HG03442 (cell line): ENCODE data around the gene PMF1.
"Not testable (repeated sequence)": the region's sequence is repeated elsewhere in the genome, so short reads cannot be mapped to it uniquely, and the experiment has no call there.

ENCODE experiments used
- ATAC-seq: cut with Tn5 transposase; IDR thresholded peaks from one replicate; pipeline ENCODE4 v1.9.1; 2021; ENCODE audit warnings: mild to moderate bottlenecking, moderate library complexity; ENCODE audit not compliant: unreplicated experiment

The PMF1 gene, protein sequence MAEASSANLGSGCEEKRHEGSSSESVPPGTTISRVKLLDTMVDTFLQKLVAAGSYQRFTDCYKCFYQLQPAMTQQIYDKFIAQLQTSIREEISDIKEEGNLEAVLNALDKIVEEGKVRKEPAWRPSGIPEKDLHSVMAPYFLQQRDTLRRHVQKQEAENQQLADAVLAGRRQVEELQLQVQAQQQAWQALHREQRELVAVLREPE

DNA sequence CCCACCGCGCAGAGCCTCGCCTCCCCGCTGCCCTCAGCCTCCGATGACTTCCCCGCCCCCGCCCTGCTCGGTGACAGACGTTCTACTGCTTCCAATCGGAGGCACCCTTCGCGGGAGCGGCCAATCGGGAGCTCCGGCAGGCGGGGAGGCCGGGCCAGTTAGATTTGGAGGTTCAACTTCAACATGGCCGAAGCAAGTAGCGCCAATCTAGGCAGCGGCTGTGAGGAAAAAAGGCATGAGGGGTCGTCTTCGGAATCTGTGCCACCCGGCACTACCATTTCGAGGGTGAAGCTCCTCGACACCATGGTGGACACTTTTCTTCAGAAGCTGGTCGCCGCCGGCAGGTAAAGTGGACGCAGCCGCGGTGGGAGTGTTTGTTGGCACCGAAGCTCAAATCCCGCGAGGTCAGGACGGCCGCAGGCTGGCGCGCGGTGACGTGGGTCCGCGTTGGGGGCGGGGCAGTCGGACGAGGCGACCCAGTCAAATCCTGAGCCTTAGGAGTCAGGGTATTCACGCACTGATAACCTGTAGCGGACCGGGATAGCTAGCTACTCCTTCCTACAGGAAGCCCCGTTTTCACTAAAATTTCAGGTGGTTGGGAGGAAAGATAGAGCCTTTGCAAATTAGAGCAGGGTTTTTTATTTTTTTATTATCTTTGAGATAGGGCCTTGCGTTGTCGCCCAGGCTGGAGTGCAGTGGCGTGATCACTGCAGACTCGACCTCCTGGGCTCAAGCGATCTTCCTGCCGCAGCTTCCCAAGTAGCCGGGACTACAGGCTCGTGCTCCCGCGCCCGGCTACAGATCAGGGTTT is at the start of gene PMF1:
Gene PMF1, plus strand, starts transcription at position 175 of the 811 bp plus-strand sequence. Its CDS starts 9 bp downstream, at position 184.
- ATAC-seq, result peak; percentile 88

DNA sequence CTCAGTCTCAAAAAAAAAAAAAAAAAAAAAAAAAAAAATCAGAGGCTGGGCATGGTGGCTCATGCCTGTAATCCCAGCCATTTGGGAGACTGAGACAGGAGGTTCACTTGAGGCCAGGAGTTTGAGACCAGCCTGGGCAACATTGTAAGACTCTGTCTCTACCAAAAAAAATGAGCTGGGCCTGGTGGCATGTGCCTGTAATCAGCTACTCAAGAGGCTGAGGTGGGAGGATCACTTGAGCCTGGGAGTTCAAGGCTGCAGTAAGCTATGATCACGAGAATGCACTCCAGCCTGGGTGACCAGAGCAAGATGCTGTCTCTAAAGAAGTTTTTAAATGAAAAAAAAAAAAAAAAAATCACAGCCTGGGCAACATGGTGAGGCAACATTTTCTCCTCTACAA is 49.1 kb upstream of the PMF1 start:
- no peak for ATAC-seq

GRCh38 chr1:156164125-156164831 is 48.5 kb upstream of the PMF1 start:
- no peak for ATAC-seq

GRCh38 chr1:156165083-156165482 is 47.7 kb upstream of the PMF1 start:
- no peak for ATAC-seq

- ATAC-seq, result no peak
These were observed 45.3 kb upstream of the PMF1 start for GRCh38 chr1:156167536-156167935.

DNA sequence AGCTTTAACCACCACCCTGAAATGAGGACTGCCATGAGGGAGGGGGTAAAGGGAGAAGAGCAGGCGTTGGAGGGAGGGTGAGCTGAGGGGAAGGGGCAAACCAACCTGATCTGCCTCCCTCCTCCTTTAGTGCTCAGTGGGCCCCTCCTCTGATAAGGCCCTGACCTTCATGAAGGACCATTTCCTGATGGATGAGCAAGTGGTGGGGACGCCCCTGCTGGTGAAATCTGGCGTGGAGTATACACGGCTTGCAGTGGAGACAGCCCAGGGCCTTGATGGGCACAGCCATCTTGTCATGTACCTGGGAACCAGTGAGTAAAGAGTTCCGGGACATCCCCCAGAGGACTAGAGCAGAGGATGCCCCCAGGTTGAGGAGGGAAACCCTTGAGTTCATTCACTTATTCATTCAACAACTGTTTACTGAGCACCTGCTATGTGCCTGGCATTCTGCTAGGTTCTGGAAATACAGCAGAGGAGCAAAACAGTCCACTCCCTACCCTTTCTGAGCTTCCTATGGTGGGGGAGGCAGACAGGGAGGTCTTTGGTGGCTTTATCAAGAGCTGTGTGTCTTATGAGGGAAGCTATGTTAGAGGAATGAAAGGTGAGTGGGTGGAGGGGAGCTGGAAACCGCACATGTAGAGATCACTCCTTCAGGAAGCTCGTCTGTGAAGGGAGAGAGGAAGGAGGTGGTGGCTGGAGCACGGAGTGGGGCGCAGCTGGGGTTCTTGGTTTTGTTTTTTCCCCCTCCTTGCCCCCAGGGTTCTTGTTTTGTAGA is 39.9 kb upstream of the PMF1 start:
- ATAC-seq, result no peak

DNA sequence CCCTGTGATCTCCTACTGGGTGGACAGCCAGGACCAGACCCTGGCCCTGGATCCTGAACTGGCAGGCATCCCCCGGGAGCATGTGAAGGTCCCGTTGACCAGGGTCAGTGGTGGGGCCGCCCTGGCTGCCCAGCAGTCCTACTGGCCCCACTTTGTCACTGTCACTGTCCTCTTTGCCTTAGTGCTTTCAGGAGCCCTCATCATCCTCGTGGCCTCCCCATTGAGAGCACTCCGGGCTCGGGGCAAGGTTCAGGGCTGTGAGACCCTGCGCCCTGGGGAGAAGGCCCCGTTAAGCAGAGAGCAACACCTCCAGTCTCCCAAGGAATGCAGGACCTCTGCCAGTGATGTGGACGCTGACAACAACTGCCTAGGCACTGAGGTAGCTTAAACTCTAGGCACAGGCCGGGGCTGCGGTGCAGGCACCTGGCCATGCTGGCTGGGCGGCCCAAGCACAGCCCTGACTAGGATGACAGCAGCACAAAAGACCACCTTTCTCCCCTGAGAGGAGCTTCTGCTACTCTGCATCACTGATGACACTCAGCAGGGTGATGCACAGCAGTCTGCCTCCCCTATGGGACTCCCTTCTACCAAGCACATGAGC is 36.1 kb upstream of the PMF1 start:
- ATAC-seq, result no peak

DNA sequence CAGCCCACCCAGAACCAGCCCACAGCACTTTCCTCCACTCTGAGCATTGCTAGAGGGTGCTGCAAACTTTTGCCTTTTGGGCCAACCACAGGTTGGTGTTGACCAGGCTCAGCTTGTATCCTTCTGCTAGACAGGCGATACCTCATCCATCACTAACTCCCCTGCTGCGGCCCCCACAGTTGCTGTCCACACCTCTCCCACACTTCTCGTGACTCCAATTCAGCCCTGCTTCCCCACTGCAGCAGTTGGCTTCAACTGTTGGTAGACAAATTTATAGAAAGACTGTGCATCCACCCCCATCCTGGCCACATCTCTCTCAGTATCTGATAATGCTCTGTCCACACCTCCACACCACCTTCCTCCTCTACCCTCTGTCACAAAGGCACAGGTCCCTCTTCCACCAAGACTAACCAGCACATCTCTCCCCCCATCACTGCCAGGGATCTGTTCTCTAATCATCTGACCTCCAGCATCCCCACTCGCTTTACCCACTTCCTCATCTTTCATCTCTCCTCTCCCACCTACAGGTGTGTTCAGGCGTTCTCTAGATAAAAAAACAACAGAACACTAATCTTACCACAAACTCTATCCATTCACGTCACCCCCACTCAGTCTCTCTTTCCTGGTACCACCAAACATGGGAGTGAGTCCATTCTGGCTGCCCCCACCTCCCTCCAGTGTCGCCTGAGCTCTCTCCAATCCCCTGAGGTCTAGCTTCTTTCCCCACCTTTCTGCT is 34.7 kb upstream of the PMF1 start:
- ATAC-seq, result no peak

GRCh38 chr1:156180471-156180870 is 32.3 kb upstream of the PMF1 start:
- no peak for ATAC-seq

DNA sequence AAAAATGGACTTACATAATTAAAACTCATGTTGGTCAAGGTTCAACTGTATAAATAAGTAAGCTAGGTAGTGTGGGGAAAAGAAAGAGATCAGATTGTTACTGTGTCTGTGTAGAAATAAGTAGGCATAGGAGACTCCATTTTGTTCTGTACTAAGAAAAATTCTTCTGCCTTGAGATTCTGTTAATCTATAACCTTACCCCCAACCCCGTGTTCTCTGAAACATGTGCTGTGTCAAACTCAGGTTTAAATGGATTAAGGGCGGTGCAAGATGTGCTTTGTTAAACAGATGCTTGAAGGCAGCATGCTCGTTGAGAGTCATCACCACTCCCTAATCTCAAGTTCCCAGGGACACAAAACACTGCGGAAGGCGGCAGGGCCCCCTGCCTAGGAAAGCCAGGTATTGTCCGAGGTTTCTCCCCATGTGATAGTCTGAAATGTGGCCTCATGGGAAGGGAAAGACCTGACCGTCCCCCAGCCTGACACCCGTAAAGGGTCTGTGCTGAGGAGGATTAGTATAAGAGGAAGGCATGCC is 31.3 kb upstream of the PMF1 start:
- not testable (repeated sequence) for ATAC-seq

DNA sequence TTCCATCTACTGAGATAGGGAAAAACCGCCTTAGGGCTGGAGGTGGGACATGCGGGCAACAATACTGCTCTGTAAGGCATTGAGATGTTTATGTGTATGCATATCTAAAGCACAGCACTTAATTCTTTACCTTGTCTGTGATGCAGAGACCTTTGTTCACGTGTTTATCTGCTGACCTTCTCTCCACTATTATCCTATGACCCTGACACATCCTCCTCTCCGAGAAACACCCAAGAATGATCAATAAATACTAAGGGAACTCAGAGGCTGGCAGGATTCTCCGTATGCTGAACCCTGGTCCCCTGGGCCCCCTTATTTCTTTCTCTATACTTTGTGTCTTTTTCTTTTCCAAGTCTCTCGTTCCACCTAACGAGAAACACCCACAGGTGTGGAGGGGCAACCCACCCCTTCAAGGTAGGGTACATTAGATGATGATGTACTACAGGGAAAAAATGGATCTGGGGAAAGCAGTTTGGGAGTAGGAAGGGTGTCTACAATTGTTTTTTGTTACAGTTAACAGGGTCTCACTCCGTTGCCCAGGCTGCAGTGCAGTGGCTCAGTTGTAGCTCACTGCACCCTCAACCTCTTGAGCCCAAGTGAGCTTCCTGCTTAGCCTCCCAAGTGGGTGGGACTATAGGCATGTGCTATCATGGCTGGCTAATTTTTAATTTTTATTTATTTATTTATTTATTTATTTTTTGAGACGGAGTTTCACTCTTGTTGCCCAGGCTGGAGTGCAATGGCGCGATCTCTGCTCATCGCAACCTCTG is 30.6 kb upstream of the PMF1 start:
- not testable (repeated sequence) for ATAC-seq

- ATAC-seq, result not testable (repeated sequence)
These were observed 26.2 kb upstream of the PMF1 start for GRCh38 chr1:156186347-156187177.

GRCh38 chr1:156190265-156190664 is 22.5 kb upstream of the PMF1 start:
- ATAC-seq, result not testable (repeated sequence)

- ATAC-seq, result no peak
These were observed 21.4 kb upstream of the PMF1 start for GRCh38 chr1:156191292-156191964.

- no peak for ATAC-seq
These were observed 19.7 kb upstream of the PMF1 start for GRCh38 chr1:156193208-156193487.

GRCh38 chr1:156193488-156194299 is 19.1 kb upstream of the PMF1 start, which contains the start of gene SLC25A44:
TSS of gene SLC25A44 (plus strand) at chr1:156194104. CDS start at chr1:156199848, 5,744 bp downstream.
- ATAC-seq, result peak; percentile 95

DNA sequence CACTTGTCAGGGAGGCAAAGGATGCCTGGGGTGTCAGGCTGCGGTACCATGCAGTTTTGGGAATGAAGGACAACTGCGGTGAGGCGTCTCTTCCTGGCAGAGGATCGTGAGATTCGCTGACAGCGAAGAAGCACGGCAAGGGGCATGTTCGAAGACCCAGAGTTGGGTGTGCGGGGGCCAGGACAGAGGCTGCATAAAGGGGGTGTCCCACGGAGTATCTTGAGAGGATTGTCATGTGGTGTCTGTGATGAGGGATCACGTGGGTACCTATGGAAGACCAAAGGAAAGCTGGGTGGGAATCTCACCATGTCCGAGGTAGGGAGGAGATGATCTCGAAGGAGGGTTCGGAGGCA is 18.5 kb upstream of the PMF1 start:
- ATAC-seq, result no peak
